Hepatocyte (in vitro differentiated cells): Measurements from ENCODE around the gene TCOF1. TPM values are rescaled to one million over a fixed set of nuclear protein-coding genes. Genes with fewer than 3 reads are reported as not detected.

Experiments used
- DNase-seq: peaks from one replicate; pipeline ENCODE4 v3.0.0-alpha.2; 2016; ENCODE audit warnings: low spot score
- H2AFZ ChIP-seq: fragments of 200-600 bp; sonication (generic); 2 replicates; pipeline ENCODE4 v1.6.0; 2016; ENCODE audit warnings: antibody characterized with exemption, mild to moderate bottlenecking
- H3K27ac ChIP-seq: fragments of 200-600 bp; sonication (generic); 2 replicates; pipeline ENCODE4 v1.5.1; 2016; ENCODE audit warnings: mild to moderate bottlenecking
- H3K27me3 ChIP-seq: fragments of 200-600 bp; sonication (generic); 2 replicates; pipeline ENCODE4 v1.6.1; 2016
- H3K36me3 ChIP-seq: fragments of 200-600 bp; sonication (generic); replicated peaks from 2 replicates; pipeline ENCODE4 v1.5.1; 2016; ENCODE audit warnings: low read depth; ENCODE audit not compliant: insufficient read depth
- H3K4me1 ChIP-seq: fragments of 200-600 bp; sonication (generic); 2 replicates; pipeline ENCODE4 v1.5.1; 2016; ENCODE audit warnings: mild to moderate bottlenecking, moderate library complexity; ENCODE audit not compliant: insufficient read depth
- H3K4me2 ChIP-seq: fragments of 200-600 bp; sonication (generic); 2 replicates; pipeline ENCODE4 v1.6.0; 2016
- H3K4me3 ChIP-seq: fragments of 200-600 bp; sonication (generic); 2 replicates; pipeline ENCODE4 v1.5.1; 2016; ENCODE audit warnings: mild to moderate bottlenecking
- H3K79me2 ChIP-seq: fragments of 200-600 bp; sonication (generic); 2 replicates; pipeline ENCODE4 v1.6.0; 2017; ENCODE audit warnings: mild to moderate bottlenecking
- H3K9me2 ChIP-seq: fragments of 200-600 bp; sonication (generic); replicated peaks from 2 replicates; pipeline ENCODE4 v1.6.0; 2017; ENCODE audit warnings: mild to moderate bottlenecking; ENCODE audit not compliant: insufficient read depth
- H3K9me3 ChIP-seq: fragments of 200-600 bp; sonication (generic); 2 replicates; pipeline ENCODE4 v1.5.1; 2016; ENCODE audit warnings: low read depth, mild to moderate bottlenecking
- H4K20me1 ChIP-seq: fragments of 200-600 bp; sonication (generic); 2 replicates; pipeline ENCODE4 v1.6.0; 2016; ENCODE audit warnings: mild to moderate bottlenecking; ENCODE audit not compliant: insufficient read depth, poor library complexity, severe bottlenecking
- EZH2 ChIP-seq: fragments of 200-600 bp; sonication (generic); IDR thresholded peaks from 2 replicates; pipeline ENCODE4 v1.6.1; 2016; ENCODE audit warnings: antibody characterized with exemption, mild to moderate bottlenecking, borderline replicate concordance
- EZH2phosphoT487 ChIP-seq: fragments of 200-600 bp; sonication (generic); IDR thresholded peaks from one replicate; pipeline ENCODE4 v1.6.1; 2018; ENCODE audit warnings: antibody characterized with exemption, mild to moderate bottlenecking, low read depth, moderate library complexity; ENCODE audit not compliant: unreplicated experiment, severe bottlenecking
- WGBS: methylation state at CpG from one replicate; pipeline ENCODE4 v1.1.6; 2016; ENCODE audit warnings: low lambda C conversion rate; ENCODE audit errors: missing lambda C conversion rate; 5-methylcytosine and 5-hydroxymethylcytosine counted together
- polyA plus RNA-seq: library from polyadenylated mRNA; unstranded; fragments of >200 nt; fragmentation: Nextera tagmentation; extraction: Ambion mirVana; gene quantifications from 2 replicates; pipeline ENCODE4 v1.2.1, GENCODE V29; 2016
- total RNA-seq: library from RNA; depleted of rRNA; stranded (reverse); fragments of >200 nt; gene quantifications from 2 replicates; pipeline ENCODE4 v1.2.3, GENCODE V29; 2014
- TF ChIP-seq, protein P1 (sequence below): fragments of 200-600 bp; sonication (generic); IDR thresholded peaks from 2 replicates; pipeline ENCODE4 v1.5.1; 2016; ENCODE audit warnings: antibody characterized with exemption, mild to moderate bottlenecking; ENCODE audit not compliant: poor library complexity

TCOF1 gene
- total and polyA plus RNA-seq, 2 experiments from 2014 or later, result 19.9 to 24.0 TPM

DNA sequence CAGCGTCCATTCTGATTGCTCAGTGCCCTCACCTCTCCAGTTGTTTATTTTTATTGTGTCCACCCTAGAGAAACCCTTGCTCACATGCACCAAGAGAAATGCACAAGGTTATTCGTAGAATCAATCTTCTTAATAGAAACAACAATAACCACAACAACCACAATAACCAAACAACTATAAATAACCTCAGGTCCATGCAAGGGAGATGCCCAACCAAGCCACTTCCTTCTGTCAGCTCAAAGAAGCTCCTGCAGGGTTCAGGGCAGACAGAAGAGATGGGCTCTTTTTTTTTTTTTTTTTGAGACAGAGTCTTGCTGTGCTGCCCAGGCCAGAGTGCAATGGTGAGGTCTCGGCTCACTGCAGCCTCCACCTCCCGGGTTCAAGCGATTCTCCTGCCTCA, 14.9 kb upstream of the TCOF1 start:
- H3K27ac ChIP-seq, result no peak overlapping the region
- no peaks in the 10 kb centered on the region for H3K9me2 ChIP-seq
- H2AFZ ChIP-seq, result no peak overlapping the region
- no peaks in the 10 kb centered on the region for H4K20me1 ChIP-seq
- H3K4me2 ChIP-seq, result no peak overlapping the region
- H3K9me3 ChIP-seq, result no peaks in the 10 kb centered on the region
- no peaks in the 10 kb centered on the region for H3K27me3 ChIP-seq
- no peak for DNase-seq
- H3K4me3 ChIP-seq, result no peak overlapping the region
- no peaks in the 10 kb centered on the region for H3K36me3 ChIP-seq
- no peaks in the 10 kb centered on the region for H3K4me1 ChIP-seq
- TF ChIP-seq EZH2phosphoT487, result no peak
- TF ChIP-seq, protein P1, sequence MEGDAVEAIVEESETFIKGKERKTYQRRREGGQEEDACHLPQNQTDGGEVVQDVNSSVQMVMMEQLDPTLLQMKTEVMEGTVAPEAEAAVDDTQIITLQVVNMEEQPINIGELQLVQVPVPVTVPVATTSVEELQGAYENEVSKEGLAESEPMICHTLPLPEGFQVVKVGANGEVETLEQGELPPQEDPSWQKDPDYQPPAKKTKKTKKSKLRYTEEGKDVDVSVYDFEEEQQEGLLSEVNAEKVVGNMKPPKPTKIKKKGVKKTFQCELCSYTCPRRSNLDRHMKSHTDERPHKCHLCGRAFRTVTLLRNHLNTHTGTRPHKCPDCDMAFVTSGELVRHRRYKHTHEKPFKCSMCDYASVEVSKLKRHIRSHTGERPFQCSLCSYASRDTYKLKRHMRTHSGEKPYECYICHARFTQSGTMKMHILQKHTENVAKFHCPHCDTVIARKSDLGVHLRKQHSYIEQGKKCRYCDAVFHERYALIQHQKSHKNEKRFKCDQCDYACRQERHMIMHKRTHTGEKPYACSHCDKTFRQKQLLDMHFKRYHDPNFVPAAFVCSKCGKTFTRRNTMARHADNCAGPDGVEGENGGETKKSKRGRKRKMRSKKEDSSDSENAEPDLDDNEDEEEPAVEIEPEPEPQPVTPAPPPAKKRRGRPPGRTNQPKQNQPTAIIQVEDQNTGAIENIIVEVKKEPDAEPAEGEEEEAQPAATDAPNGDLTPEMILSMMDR, result no peak
- no peak for TF ChIP-seq EZH2
- H3K79me2 ChIP-seq, result no peaks in the 10 kb centered on the region
- 95% methylated on average over 4 of the region's 5 CpGs for WGBS

DNA sequence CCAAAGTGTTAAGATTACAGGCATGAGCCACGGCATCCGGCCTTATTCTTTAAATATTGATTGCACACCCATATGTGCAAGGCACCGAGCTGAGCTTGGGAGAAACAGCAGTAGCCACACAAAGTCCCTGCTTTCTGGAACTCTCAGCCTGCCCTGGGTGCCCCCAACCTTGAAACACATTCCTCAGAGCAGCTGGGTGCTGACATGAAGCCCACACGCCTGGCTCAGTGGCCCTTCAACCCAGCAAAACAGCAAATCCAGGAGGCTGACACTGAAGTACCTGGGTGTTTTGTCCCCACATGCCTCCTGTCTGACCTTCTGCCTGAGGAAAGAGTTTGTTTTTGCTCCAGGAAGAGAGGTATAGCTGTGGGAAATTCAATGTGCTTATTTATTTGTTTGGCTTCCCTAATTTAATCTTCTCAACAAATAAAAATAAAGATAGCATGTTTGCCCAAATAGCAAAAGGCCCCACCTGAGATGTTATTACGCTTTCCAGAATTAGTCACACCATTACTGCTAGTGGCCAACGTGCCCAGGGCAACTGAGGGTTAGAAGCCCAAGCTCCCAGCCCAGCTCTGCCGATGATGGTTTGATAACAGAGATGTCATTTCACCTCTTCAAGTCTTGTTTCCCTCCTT, 13.4 kb upstream of the TCOF1 start:
- H3K9me3 ChIP-seq, result no peaks in the 10 kb centered on the region
- H3K9me2 ChIP-seq, result no peaks in the 10 kb centered on the region
- no peaks in the 10 kb centered on the region for H3K36me3 ChIP-seq
- no peaks in the 10 kb centered on the region for H3K27me3 ChIP-seq
- no peaks in the 10 kb centered on the region for H3K4me1 ChIP-seq
- no peak overlapping the region for H3K27ac ChIP-seq
- H4K20me1 ChIP-seq, result no peaks in the 10 kb centered on the region
- H2AFZ ChIP-seq, result no peak overlapping the region
- DNase-seq, result no peak
- H3K4me2 ChIP-seq, result no peak overlapping the region
- no peak overlapping the region for H3K4me3 ChIP-seq
- H3K79me2 ChIP-seq, result no peaks in the 10 kb centered on the region
- 72% methylated on average over 7 of the region's 7 CpGs for WGBS
- no peak for TF ChIP-seq EZH2phosphoT487
- TF ChIP-seq EZH2, result no peak
- TF ChIP-seq, protein P1, result no peak

DNA sequence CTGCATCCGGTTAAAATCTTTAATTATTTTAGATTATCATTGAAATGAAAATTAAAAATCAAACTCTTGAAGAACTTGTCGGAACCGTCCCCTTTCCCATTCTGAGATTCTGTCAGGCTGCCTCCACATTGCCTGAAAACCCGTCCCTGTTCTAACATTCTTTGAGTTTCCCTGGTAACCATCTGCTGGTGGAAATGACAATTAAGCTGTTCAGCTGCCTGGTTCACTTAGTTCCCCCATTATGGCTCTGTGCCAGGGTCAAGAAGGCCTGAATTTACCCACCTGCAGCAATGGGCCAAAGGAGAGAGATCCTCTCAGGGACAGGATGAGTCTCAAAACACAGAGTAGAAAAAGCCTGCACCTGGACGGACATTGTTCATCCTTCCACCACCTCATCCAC, 11.8 kb upstream of the TCOF1 start:
- TF ChIP-seq EZH2, result no peak
- TF ChIP-seq EZH2phosphoT487, result no peak
- TF ChIP-seq, protein P1, result no peak

More for the DNA sequence above, 11.8 kb upstream of the TCOF1 start:
- Histone ChIP-seq H3K27me3 (no peaks in the 10 kb centered on the region), H3K4me2 (no peak overlapping the region), H3K36me3 (no peaks in the 10 kb centered on the region), H3K4me3 (no peak overlapping the region), H2AFZ (no peak overlapping the region), H3K9me2 (no peaks in the 10 kb centered on the region), H4K20me1 (no peaks in the 10 kb centered on the region), H3K27ac (no peak overlapping the region), H3K9me3 (no peaks in the 10 kb centered on the region), H3K79me2 (no peaks in the 10 kb centered on the region), H3K4me1 (no peaks in the 10 kb centered on the region)
- 80% methylated on average over 5 of the region's 5 CpGs for WGBS
- DNase-seq, result no peak
